Duodenal mucosa (tissue), 2 donors: ENCODE measurements around the gene DELE1.
A peak's percentile ranks its signal among the peaks of the same experiment; 100 is the strongest.

Source experiments
- H3K27ac ChIP-seq: one replicate; pipeline ENCODE4 v1.7.0; 2013; ENCODE audit warnings: low read depth, low read length
- H3K27me3 ChIP-seq, 2 donors: one replicate each; pipeline ENCODE4 v1.7.0; 2013; ENCODE audit warnings: low read length in 2 of 2, control low read depth in 1 of 2; ENCODE audit not compliant: insufficient read depth in 2 of 2, control insufficient read depth in 1 of 2
- H3K36me3 ChIP-seq, 2 donors: one replicate each; pipeline ENCODE4 v1.7.0; 2013; ENCODE audit warnings: low read length in 2 of 2, control low read depth in 1 of 2; ENCODE audit not compliant: insufficient read depth in 2 of 2, control insufficient read depth in 1 of 2
- H3K4me1 ChIP-seq, 2 donors: one replicate each; pipeline ENCODE4 v1.7.0; 2013; ENCODE audit warnings: low read length in 2 of 2, control low read depth in 1 of 2; ENCODE audit not compliant: insufficient read depth in 2 of 2, control insufficient read depth in 1 of 2
- H3K4me3 ChIP-seq, 2 donors: one replicate each; pipeline ENCODE4 v1.7.0; 2013; ENCODE audit warnings: low read length in 2 of 2, low read depth in 1 of 2
- H3K9ac ChIP-seq, 2 donors: one replicate each; pipeline ENCODE4 v1.7.0; 2013; ENCODE audit warnings: low read length in 2 of 2, low read depth in 1 of 2
- H3K9me3 ChIP-seq, 2 donors: one replicate each; pipeline ENCODE4 v1.7.0; 2013; ENCODE audit warnings: low read length in 2 of 2, control low read depth in 1 of 2; ENCODE audit not compliant: control insufficient read depth in 1 of 2

DELE1 gene

GRCh38 chr5:141878711-141879425, 44.8 kb upstream of the DELE1 start:
- no peaks in the 10 kb centered on the region for H3K36me3 ChIP-seq
- H3K27ac ChIP-seq, result peak overlapping the region; percentile 86
- no peaks in the 10 kb centered on the region for H3K9me3 ChIP-seq
- peak overlapping the region; percentile 45 to 83 for H3K9ac ChIP-seq
- peak overlapping the region; percentile 75 to 82 for H3K4me3 ChIP-seq
- peaks cover 17 to 30% of the 10 kb centered on the region in 2 donors for H3K4me1 ChIP-seq
- peaks cover 23 to 32% of the 10 kb centered on the region in 2 donors for H3K27me3 ChIP-seq

GRCh38 chr5:141879426-141879759, 44.3 kb upstream of the DELE1 start:
- Histone ChIP-seq H3K27me3 (peaks cover 25 to 33% of the 10 kb centered on the region in 2 donors), H3K4me1 (peaks cover 16 to 28% of the 10 kb centered on the region in 2 donors), H3K36me3 (no peaks in the 10 kb centered on the region), H3K27ac (no peak overlapping the region), H3K9me3 (no peaks in the 10 kb centered on the region), H3K4me3 (no peak overlapping the region), H3K9ac (no peak overlapping the region)

GRCh38 chr5:141879941-141880738, 43.5 kb upstream of the DELE1 start:
- Histone ChIP-seq H3K27ac (no peak overlapping the region), H3K9ac (no peak overlapping the region), H3K27me3 (peaks cover 25 to 38% of the 10 kb centered on the region in 2 donors), H3K4me1 (peaks cover 16 to 28% of the 10 kb centered on the region in 2 donors), H3K9me3 (no peaks in the 10 kb centered on the region), H3K4me3 (no peak overlapping the region), H3K36me3 (no peaks in the 10 kb centered on the region)

GRCh38 chr5:141880961-141881801, 42.5 kb upstream of the DELE1 start:
- Histone ChIP-seq H3K27ac (no peak overlapping the region), H3K27me3 (peaks cover 30 to 38% of the 10 kb centered on the region in 2 donors), H3K9ac (no peak overlapping the region)

GRCh38 chr5:141881886-141882285, 41.8 kb upstream of the DELE1 start:
- peaks cover 16 to 23% of the 10 kb centered on the region in 2 donors for H3K4me1 ChIP-seq
- H3K27me3 ChIP-seq, result peaks cover 26 to 36% of the 10 kb centered on the region in 2 donors
- no peaks in the 10 kb centered on the region for H3K36me3 ChIP-seq
- H3K9ac ChIP-seq, result no peak overlapping the region
- no peak overlapping the region for H3K4me3 ChIP-seq
- H3K9me3 ChIP-seq, result no peaks in the 10 kb centered on the region
- no peak overlapping the region for H3K27ac ChIP-seq

More at GRCh38 chr5:141880961-141881801, 42.5 kb upstream of the DELE1 start:
- Histone ChIP-seq H3K4me1 (peaks cover 16 to 28% of the 10 kb centered on the region in 2 donors), H3K9me3 (no peaks in the 10 kb centered on the region), H3K4me3 (no peak overlapping the region), H3K36me3 (no peaks in the 10 kb centered on the region)

- Histone ChIP-seq H3K9me3 (no peaks in the 10 kb centered on the region), H3K4me1 (peaks cover 15 to 16% of the 10 kb centered on the region in 2 donors), H3K27me3 (peaks cover 18 to 29% of the 10 kb centered on the region in 2 donors), H3K4me3 (no peak overlapping the region), H3K27ac (no peak overlapping the region), H3K36me3 (no peaks in the 10 kb centered on the region), H3K9ac (no peak overlapping the region)
Observed at GRCh38 chr5:141882594-141883183, 41.0 kb upstream of the DELE1 start.

- H3K36me3 ChIP-seq, result no peaks in the 10 kb centered on the region
- H3K27ac ChIP-seq, result no peak overlapping the region
- no peak overlapping the region for H3K4me3 ChIP-seq
- no peak overlapping the region for H3K9ac ChIP-seq
- H3K4me1 ChIP-seq, result peaks cover 13 to 16% of the 10 kb centered on the region in 2 donors
- peaks cover 17 to 29% of the 10 kb centered on the region in 2 donors for H3K27me3 ChIP-seq
- no peaks in the 10 kb centered on the region for H3K9me3 ChIP-seq
Observed at GRCh38 chr5:141883184-141883891, 40.3 kb upstream of the DELE1 start.

- Histone ChIP-seq H3K4me1 (peaks cover 8 to 11% of the 10 kb centered on the region in 2 donors), H3K27ac (no peak overlapping the region), H3K9me3 (no peaks in the 10 kb centered on the region), H3K4me3 (no peak overlapping the region), H3K27me3 (peaks cover 17 to 29% of the 10 kb centered on the region in 2 donors), H3K36me3 (no peaks in the 10 kb centered on the region), H3K9ac (no peak overlapping the region)
Observed at GRCh38 chr5:141883892-141884318, 39.8 kb upstream of the DELE1 start.

GRCh38 chr5:141889282-141889871, 34.3 kb upstream of the DELE1 start:
- Histone ChIP-seq H3K4me1 (no peaks in the 10 kb centered on the region), H3K4me3 (no peak overlapping the region), H3K27me3 (peaks cover 5 to 6% of the 10 kb centered on the region in 2 donors), H3K9me3 (no peaks in the 10 kb centered on the region), H3K27ac (no peak overlapping the region), H3K36me3 (no peaks in the 10 kb centered on the region), H3K9ac (no peak overlapping the region)
